ENCODE measurements around the gene LSM6.

Gene LSM6

GRCh38 chr4:146175541-146176453, at the start of gene LSM6:
Gene LSM6, plus strand, starts transcription at chr4:146175718. Its CDS starts 7,204 bp downstream, at chr4:146182922.
- peak; percentile 77 for DNase-seq (ENCODE audit: low read depth in 2 of 2)

GRCh38 chr4:146132445-146132844, 43.1 kb upstream of the LSM6 start:
- no peak for DNase-seq (ENCODE audit: low read depth in 2 of 2)

- DNase-seq (ENCODE audit: low read depth in 2 of 2) = no peak
Observed at GRCh38 chr4:146134761-146135445, 40.6 kb upstream of the LSM6 start.

- no peak for DNase-seq (ENCODE audit: low read depth in 2 of 2)
Observed at GRCh38 chr4:146135941-146136340, 39.6 kb upstream of the LSM6 start.

- DNase-seq (ENCODE audit: low read depth in 2 of 2) = no peak
Observed at GRCh38 chr4:146142768-146143167, 32.8 kb upstream of the LSM6 start.

- DNase-seq (ENCODE audit: low read depth in 2 of 2) = no peak
Observed at GRCh38 chr4:146143888-146144287, 31.6 kb upstream of the LSM6 start.

- DNase-seq (ENCODE audit: low read depth in 2 of 2) = no peak
Observed at GRCh38 chr4:146146918-146147317, 28.6 kb upstream of the LSM6 start.

GRCh38 chr4:146148021-146148420, 27.5 kb upstream of the LSM6 start:
- no peak for DNase-seq (ENCODE audit: low read depth in 2 of 2)

- no peak for DNase-seq (ENCODE audit: low read depth in 2 of 2)
Observed at GRCh38 chr4:146154057-146154456, 21.5 kb upstream of the LSM6 start.

GRCh38 chr4:146155152-146155724, 20.3 kb upstream of the LSM6 start:
- DNase-seq (ENCODE audit: low read depth in 2 of 2) = no peak

- no peak for DNase-seq (ENCODE audit: low read depth in 2 of 2)
Observed at GRCh38 chr4:146158036-146158745, 17.3 kb upstream of the LSM6 start.

GRCh38 chr4:146159384-146160058, 16.0 kb upstream of the LSM6 start:
- DNase-seq (ENCODE audit: low read depth in 2 of 2) = no peak

GRCh38 chr4:146161243-146161642, 14.3 kb upstream of the LSM6 start:
- DNase-seq (ENCODE audit: low read depth in 2 of 2) = no peak

GRCh38 chr4:146165221-146165620, 10.3 kb upstream of the LSM6 start:
- no peak for DNase-seq (ENCODE audit: low read depth in 2 of 2)

- no peak for DNase-seq (ENCODE audit: low read depth in 2 of 2)
Observed at GRCh38 chr4:146165840-146166239, 9.7 kb upstream of the LSM6 start.

GRCh38 chr4:146170149-146170548, 5.4 kb upstream of the LSM6 start:
- no peak for DNase-seq (ENCODE audit: low read depth in 2 of 2)

GRCh38 chr4:146176891-146177290, 1.4 kb downstream of the LSM6 start:
- no peak for DNase-seq (ENCODE audit: low read depth in 2 of 2)

GRCh38 chr4:146178126-146178525, 2.6 kb downstream of the LSM6 start:
- DNase-seq (ENCODE audit: low read depth in 2 of 2) = no peak

- no peak for DNase-seq (ENCODE audit: low read depth in 2 of 2)
Observed at GRCh38 chr4:146179784-146180370, 4.4 kb downstream of the LSM6 start.

- no peak for DNase-seq (ENCODE audit: low read depth in 2 of 2)
Observed at GRCh38 chr4:146182443-146182842, 6.9 kb downstream of the LSM6 start.

- DNase-seq (ENCODE audit: low read depth in 2 of 2) = no peak
Observed at GRCh38 chr4:146183209-146183608, 7.7 kb downstream of the LSM6 start.
